Sigmoid colon (tissue), 4 donors: ENCODE data around the gene NDE1.

Experiments
- CTCF ChIP-seq, 4 experiments: fragments of 450-650 bp in 3 of 4; fragments of 200-600 bp in 1 of 4; IDR thresholded peaks; one replicate each; pipeline ENCODE4 v1.5.1; 2016 to 2019; ENCODE audit warnings: antibody characterized with exemption in 4 of 4, mild to moderate bottlenecking in 3 of 4, moderate library complexity in 2 of 4
- EP300 ChIP-seq, 4 donors: sonication (generic); formaldehyde crosslinking; IDR thresholded peaks; one replicate each; pipeline ENCODE4 v1.6.1; 2017; ENCODE audit warnings: antibody characterized with exemption in 4 of 4

GRCh38 chr16:15674571-15674970 lies 24.5 kb downstream of the NDE1 start:
- TF ChIP-seq CTCF (IDR thresholded peaks at IDR 0.05), result no peak
- no peak for TF ChIP-seq EP300 (IDR thresholded peaks at IDR 0.05)
